Measurements from ENCODE around the gene GAL3ST2.
"Not testable (repeated sequence)": the region's sequence is repeated elsewhere in the genome, so short reads cannot be mapped to it uniquely, and the experiment has no call there.

GAL3ST2 gene

GRCh38 chr2:241810307-241811200, 33.9 kb downstream of the GAL3ST2 start:
- no peak for DNase-seq
- Mint-ChIP-seq H3K4me1 (no peaks in the 10 kb centered on the region), H3K27me3 (peaks cover 10% of the 10 kb centered on the region), H3K9me3 (no peaks in the 10 kb centered on the region), H3K4me3 (no peak overlapping the region), H3K27ac (no peak overlapping the region), H3K36me3 (no peaks in the 10 kb centered on the region)
- CTCF ChIA-PET, result no interaction called here

GRCh38 chr2:241811201-241811951, 34.8 kb downstream of the GAL3ST2 start:
- CTCF ChIA-PET, result no interaction called here

DNA sequence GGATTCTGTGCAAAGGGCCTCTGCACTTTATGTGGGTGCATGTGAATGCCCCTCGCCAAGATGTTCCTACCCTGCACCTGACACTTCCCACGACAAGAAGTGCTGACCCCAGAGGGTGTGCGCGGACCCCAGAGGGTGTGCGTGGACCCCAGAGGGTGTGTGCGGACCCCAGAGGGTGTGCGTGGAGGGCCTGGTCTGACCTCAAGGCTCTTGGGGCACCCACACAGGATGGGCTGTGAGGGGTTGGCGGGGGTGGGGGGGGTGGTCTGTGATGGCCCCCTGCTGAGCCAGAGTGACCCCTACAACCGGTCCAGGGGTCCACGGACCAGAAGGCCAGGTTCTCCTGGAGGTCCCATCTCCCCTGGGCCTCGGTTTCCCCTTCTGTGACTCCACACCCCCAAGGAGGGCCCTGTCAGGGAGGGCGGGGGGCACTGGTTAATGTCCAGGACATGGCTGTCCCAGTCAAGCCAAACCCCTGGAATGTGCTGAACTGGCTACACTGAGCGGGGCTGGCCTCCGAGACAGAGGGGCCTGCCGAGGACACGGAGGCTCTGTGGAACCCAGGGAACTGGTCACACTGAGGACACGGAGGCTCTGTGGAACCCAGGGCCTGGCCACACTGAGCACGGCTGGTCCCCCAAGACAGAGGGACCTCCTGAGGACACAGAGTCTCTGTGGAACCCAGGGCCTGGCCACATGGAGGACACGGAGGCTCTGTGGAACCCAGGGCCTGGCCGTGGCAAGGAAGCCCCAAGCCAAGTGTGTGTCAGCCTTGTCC, 35.5 kb downstream of the GAL3ST2 start:
- no peak for DNase-seq
- Mint-ChIP-seq H3K36me3 (no peaks in the 10 kb centered on the region), H3K27ac (no peak overlapping the region), H3K4me3 (no peak overlapping the region), H3K4me1 (no peaks in the 10 kb centered on the region), H3K9me3 (no peaks in the 10 kb centered on the region), H3K27me3 (peaks cover 10% of the 10 kb centered on the region)
- CTCF ChIA-PET, result no interaction called here

More at GRCh38 chr2:241811201-241811951, 34.8 kb downstream of the GAL3ST2 start:
- no peaks in the 10 kb centered on the region for H3K36me3 Mint-ChIP-seq
- no peak overlapping the region for H3K27ac Mint-ChIP-seq
- H3K4me1 Mint-ChIP-seq, result no peaks in the 10 kb centered on the region
- no peaks in the 10 kb centered on the region for H3K9me3 Mint-ChIP-seq
- H3K27me3 Mint-ChIP-seq, result peaks cover 10% of the 10 kb centered on the region
- H3K4me3 Mint-ChIP-seq, result no peak overlapping the region
- DNase-seq, result no peak

DNA sequence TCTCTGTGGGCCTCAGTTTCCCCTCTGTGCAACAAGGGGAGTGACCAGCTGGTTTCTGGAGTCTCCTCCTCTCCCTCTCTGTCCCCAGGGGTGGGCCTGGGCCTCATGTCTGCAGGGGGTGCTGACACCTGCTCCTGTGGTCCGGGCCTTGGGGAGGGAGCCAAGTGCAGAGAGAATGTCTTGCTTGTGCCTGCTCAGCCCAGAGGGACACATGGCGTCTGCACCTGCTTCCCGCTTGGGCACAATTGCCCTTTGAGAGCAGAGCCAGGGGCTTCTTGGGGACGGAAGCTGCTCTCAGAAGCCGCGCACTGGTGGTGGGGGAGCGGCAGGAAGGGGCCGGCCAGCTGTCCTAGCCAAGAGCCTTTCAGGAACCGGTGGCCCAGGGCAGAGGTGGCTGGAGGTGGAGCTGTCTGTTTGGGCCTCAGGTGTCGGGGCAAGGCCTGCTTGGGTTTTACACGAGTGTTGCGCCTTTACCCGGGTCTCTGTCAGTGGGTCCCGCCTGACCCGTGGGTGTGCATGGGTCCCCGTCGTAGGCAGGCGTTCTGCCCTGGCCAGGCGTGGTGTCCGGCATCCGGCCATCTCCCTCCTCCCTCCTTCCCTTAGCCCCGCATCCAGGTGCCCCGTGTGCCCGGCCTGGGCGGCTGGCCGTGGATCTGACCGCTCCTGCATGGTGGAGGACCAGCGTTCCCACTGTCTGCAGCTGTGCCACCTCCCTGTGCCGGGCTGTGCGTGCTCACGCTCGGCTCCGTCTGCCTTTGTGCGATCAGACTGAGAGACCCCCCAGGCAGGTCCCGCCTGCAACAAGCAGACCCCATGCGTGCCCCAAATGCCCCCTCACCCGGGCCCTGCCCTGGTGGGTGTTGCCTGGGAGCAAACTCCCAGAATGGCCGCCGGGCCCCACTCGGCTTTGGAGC, 36.4 kb downstream of the GAL3ST2 start:
- H3K36me3 Mint-ChIP-seq, result no peaks in the 10 kb centered on the region
- no peak overlapping the region for H3K27ac Mint-ChIP-seq
- no peak overlapping the region for H3K4me3 Mint-ChIP-seq
- CTCF ChIA-PET, result no interaction called here
- H3K9me3 Mint-ChIP-seq, result no peaks in the 10 kb centered on the region
- peaks cover 14% of the 10 kb centered on the region for H3K27me3 Mint-ChIP-seq
- DNase-seq, result no peak
- H3K4me1 Mint-ChIP-seq, result peaks cover 6% of the 10 kb centered on the region

DNA sequence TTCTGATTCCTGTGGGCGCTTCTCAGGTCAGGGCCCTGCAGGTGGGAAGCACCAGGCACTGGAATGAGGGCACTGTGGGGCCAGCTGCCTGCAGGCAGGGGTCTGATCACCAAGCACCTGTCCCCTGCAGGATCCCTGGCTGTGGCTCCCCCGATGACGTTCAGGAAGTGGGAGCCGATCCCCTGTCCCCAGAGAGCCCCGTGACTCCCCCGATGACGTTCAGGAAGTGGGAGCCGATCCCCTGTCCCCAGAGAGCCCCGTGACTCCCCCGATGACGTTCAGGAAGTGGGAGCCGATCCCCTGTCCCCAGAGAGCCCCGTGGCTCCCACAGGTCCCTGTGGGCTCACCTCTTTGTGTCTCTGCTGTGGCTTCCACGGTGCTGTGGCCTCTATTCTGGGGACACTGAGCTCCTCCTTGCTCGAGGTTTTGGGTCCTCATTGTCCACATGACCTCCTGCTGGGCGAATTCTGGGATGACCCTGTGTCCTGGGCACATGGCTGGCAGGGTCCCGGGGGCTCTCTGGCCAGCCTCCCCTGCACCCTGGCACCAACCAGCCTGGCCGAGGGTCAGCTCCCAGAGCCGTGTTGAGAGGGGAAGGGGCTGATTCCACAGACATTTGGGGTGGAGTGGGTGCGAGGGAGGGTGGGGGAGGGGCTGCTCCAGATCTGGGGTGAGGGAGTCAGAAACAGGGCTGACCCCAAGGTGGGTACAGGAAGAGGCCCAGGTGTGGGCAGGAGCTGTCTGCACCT, 37.2 kb downstream of the GAL3ST2 start:
- no peak overlapping the region for H3K4me3 Mint-ChIP-seq
- no peak overlapping the region for H3K27ac Mint-ChIP-seq
- CTCF ChIA-PET, result no interaction called here
- no peaks in the 10 kb centered on the region for H3K9me3 Mint-ChIP-seq
- DNase-seq, result no peak
- peaks cover 18% of the 10 kb centered on the region for H3K27me3 Mint-ChIP-seq
- H3K36me3 Mint-ChIP-seq, result no peaks in the 10 kb centered on the region
- peaks cover 6% of the 10 kb centered on the region for H3K4me1 Mint-ChIP-seq

DNA sequence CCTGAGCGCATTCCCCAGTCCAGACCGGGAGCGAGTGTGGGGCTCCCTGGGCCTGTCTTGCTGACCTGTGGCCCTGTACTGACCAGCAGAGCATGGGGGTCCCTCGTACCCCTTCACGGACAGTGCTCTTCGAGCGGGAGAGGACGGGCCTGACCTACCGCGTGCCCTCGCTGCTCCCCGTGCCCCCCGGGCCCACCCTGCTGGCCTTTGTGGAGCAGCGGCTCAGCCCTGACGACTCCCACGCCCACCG, 37.7 kb downstream of the GAL3ST2 start:
- no peak overlapping the region for H3K4me3 Mint-ChIP-seq
- no peak for DNase-seq
- CTCF ChIA-PET, result no interaction called here
- H3K27me3 Mint-ChIP-seq, result peaks cover 14% of the 10 kb centered on the region
- no peak overlapping the region for H3K27ac Mint-ChIP-seq
- peaks cover 6% of the 10 kb centered on the region for H3K4me1 Mint-ChIP-seq
- H3K36me3 Mint-ChIP-seq, result no peaks in the 10 kb centered on the region
- no peaks in the 10 kb centered on the region for H3K9me3 Mint-ChIP-seq

- Mint-ChIP-seq H3K27ac (no peak overlapping the region), H3K4me1 (peaks cover 6% of the 10 kb centered on the region)
Measured at GRCh38 chr2:241814643-241815476, 38.2 kb downstream of the GAL3ST2 start.

GRCh38 chr2:241815477-241816430, 39.1 kb downstream of the GAL3ST2 start:
- no peak for DNase-seq
- H3K36me3 Mint-ChIP-seq, result no peaks in the 10 kb centered on the region
- H3K4me3 Mint-ChIP-seq, result no peak overlapping the region
- H3K27ac Mint-ChIP-seq, result no peak overlapping the region
- peaks cover 4% of the 10 kb centered on the region for H3K9me3 Mint-ChIP-seq
- peaks cover 12% of the 10 kb centered on the region for H3K27me3 Mint-ChIP-seq
- H3K4me1 Mint-ChIP-seq, result peaks cover 9% of the 10 kb centered on the region
- CTCF ChIA-PET, result no interaction called here

More at GRCh38 chr2:241814643-241815476, 38.2 kb downstream of the GAL3ST2 start:
- H3K9me3 Mint-ChIP-seq, result peaks cover under 1% of the 10 kb centered on the region
- CTCF ChIA-PET, result no interaction called here
- DNase-seq, result no peak
- H3K4me3 Mint-ChIP-seq, result no peak overlapping the region
- H3K36me3 Mint-ChIP-seq, result no peaks in the 10 kb centered on the region
- peaks cover 9% of the 10 kb centered on the region for H3K27me3 Mint-ChIP-seq

GRCh38 chr2:241816431-241817121, 40.0 kb downstream of the GAL3ST2 start:
- Mint-ChIP-seq H3K36me3 (no peaks in the 10 kb centered on the region), H3K4me3 (no peak overlapping the region), H3K27ac (no peak overlapping the region), H3K9me3 (peaks cover 4% of the 10 kb centered on the region), H3K27me3 (peaks cover 15% of the 10 kb centered on the region), H3K4me1 (peaks cover 13% of the 10 kb centered on the region)
- CTCF ChIA-PET, result no interaction called here
- no peak for DNase-seq

GRCh38 chr2:241817126-241817820, 40.7 kb downstream of the GAL3ST2 start:
- peaks cover 16% of the 10 kb centered on the region for H3K4me1 Mint-ChIP-seq
- peak overlapping the region; percentile 37 for H3K27ac Mint-ChIP-seq
- H3K36me3 Mint-ChIP-seq, result no peaks in the 10 kb centered on the region
- no peak for DNase-seq
- peaks cover 19% of the 10 kb centered on the region for H3K27me3 Mint-ChIP-seq
- no peak overlapping the region for H3K4me3 Mint-ChIP-seq
- CTCF ChIA-PET, result no interaction called here
- peaks cover 4% of the 10 kb centered on the region for H3K9me3 Mint-ChIP-seq

DNA sequence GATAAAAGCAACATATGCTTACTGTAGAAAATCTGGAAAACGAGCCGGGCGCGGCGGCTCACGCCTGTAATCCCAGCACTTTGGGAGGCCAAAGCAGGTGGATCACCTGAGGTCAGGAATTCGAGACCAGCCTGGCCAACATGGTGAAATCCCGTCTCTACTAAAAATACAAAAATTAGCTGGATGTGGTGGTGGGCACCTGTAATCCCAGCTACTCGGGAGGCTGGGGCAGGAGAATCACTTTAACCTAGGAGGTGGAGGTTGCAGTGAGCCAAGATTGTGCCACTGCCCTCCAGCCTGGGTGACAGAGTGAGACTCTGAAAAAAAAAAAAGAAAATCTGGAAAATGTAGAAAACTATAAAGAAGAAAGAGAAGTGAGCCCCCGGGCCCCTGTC, 41.2 kb downstream of the GAL3ST2 start:
- H3K27ac Mint-ChIP-seq, CTCF ChIA-PET, H3K4me3 Mint-ChIP-seq, H3K36me3 Mint-ChIP-seq, H3K9me3 Mint-ChIP-seq, DNase-seq: not testable (repeated sequence)
- peaks cover 19% of the 10 kb centered on the region for H3K27me3 Mint-ChIP-seq
- peaks cover 19% of the 10 kb centered on the region for H3K4me1 Mint-ChIP-seq

Measured in activated naive CD4-positive, alpha-beta T cell treated with anti-CD3 and anti-CD28 coated beads, Interleukin-2, amount 10 ng/mL, durations not matched to agents 7 days and 5 days (primary cell).